Osteoblast (primary cell): ENCODE measurements around the gene DMBX1. TPM values are rescaled to one million over a fixed set of nuclear protein-coding genes. Genes with fewer than 3 reads are reported as not detected.
A peak's percentile ranks its signal among the peaks of the same experiment; 100 is the strongest.

ENCODE experiments used
- DNase-seq: peaks from one replicate; pipeline ENCODE4 v3.0.0; 2011; ENCODE audit warnings: low spot score, mixed read lengths; ENCODE audit not compliant: insufficient read length; ENCODE audit errors: missing footprints
- H2AFZ ChIP-seq: 2 replicates; pipeline ENCODE4 v1.6.0; 2011; ENCODE audit warnings: mild to moderate bottlenecking, low read length
- H3K27ac ChIP-seq: 2 replicates; pipeline ENCODE4 v1.5.1; 2011; ENCODE audit warnings: mild to moderate bottlenecking, low read depth, low read length, moderate library complexity
- H3K27me3 ChIP-seq: 2 replicates; pipeline ENCODE4 v1.6.0; 2012; ENCODE audit warnings: mild to moderate bottlenecking, control low read depth, inconsistent platforms, low read length, moderate library complexity; ENCODE audit not compliant: insufficient read depth
- H3K36me3 ChIP-seq: 2 replicates; pipeline ENCODE4 v1.5.1; 2011; ENCODE audit warnings: mild to moderate bottlenecking, low read length, control low read depth, moderate library complexity; ENCODE audit not compliant: insufficient read depth
- H3K4me1 ChIP-seq: 2 replicates; pipeline ENCODE4 v1.5.1; 2011; ENCODE audit warnings: mild to moderate bottlenecking, low read length, control low read depth, moderate library complexity; ENCODE audit not compliant: insufficient read depth
- H3K4me2 ChIP-seq: 2 replicates; pipeline ENCODE4 v1.6.0; 2011; ENCODE audit warnings: mild to moderate bottlenecking, low read length; ENCODE audit not compliant: insufficient read depth
- H3K4me3 ChIP-seq: fragments of 200-600 bp; sonication (generic); 3 replicates; pipeline ENCODE4 v1.5.1; 2012; ENCODE audit warnings: mild to moderate bottlenecking, low read length, inconsistent platforms; ENCODE audit not compliant: insufficient read depth
- H3K79me2 ChIP-seq: 2 replicates; pipeline ENCODE4 v1.6.0; 2012; ENCODE audit warnings: mild to moderate bottlenecking, low read length, control low read depth, inconsistent platforms; ENCODE audit not compliant: insufficient read depth
- H3K9me3 ChIP-seq: 2 replicates; pipeline ENCODE4 v1.5.1; 2011; ENCODE audit warnings: low read depth, low read length, control low read depth
- H4K20me1 ChIP-seq: 2 replicates; pipeline ENCODE4 v1.6.0; 2012; ENCODE audit warnings: mild to moderate bottlenecking, low read length, control low read depth; ENCODE audit not compliant: insufficient read depth
- total RNA-seq: library from RNA; depleted of rRNA; stranded (reverse); fragments of >200 nt; gene quantifications from 2 replicates; pipeline ENCODE4 v1.2.3, GENCODE V29; 2012
- TF ChIP-seq, protein P1 (sequence below): IDR thresholded peaks from 2 replicates; pipeline ENCODE4 v1.5.1; 2011; ENCODE audit warnings: mild to moderate bottlenecking, low read depth, low read length, moderate library complexity; ENCODE audit errors: extremely low read depth

The DMBX1 gene
- total RNA-seq, 1 donor = not detected

DNA sequence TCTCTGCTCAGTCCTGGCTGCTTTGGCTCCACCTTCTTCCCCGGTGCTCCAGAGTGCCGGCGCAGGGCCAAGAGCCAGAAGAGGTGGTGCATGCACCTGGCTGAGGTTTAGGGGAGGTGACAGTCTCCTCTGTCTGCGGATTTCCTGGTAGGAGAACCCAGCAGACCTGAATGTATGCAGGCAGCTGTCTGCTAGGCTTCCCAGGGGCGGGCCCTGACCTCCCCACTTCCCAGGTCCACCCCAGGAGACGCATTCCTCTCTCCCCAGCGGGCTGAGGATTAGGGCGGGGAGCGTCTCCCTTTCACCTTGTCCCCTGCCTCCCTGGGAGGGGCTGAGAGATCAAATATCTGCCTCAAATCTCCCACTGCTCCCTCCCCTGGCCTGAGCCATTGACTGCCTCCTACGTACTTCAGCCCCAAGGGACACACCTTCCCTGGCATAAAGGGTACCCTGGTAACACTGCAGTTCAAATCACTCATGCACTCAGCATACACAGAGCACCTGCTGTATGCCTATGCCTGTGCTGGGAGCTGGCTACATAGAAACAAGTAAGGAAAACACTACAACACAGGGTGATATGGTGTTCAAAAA is 27.5 kb downstream of the DMBX1 start:
- H2AFZ ChIP-seq = no peak overlapping the region
- H3K36me3 ChIP-seq = no peaks in the 10 kb centered on the region
- TF ChIP-seq, protein P1, sequence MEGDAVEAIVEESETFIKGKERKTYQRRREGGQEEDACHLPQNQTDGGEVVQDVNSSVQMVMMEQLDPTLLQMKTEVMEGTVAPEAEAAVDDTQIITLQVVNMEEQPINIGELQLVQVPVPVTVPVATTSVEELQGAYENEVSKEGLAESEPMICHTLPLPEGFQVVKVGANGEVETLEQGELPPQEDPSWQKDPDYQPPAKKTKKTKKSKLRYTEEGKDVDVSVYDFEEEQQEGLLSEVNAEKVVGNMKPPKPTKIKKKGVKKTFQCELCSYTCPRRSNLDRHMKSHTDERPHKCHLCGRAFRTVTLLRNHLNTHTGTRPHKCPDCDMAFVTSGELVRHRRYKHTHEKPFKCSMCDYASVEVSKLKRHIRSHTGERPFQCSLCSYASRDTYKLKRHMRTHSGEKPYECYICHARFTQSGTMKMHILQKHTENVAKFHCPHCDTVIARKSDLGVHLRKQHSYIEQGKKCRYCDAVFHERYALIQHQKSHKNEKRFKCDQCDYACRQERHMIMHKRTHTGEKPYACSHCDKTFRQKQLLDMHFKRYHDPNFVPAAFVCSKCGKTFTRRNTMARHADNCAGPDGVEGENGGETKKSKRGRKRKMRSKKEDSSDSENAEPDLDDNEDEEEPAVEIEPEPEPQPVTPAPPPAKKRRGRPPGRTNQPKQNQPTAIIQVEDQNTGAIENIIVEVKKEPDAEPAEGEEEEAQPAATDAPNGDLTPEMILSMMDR = no peak
- H3K9me3 ChIP-seq = no peaks in the 10 kb centered on the region
- peaks cover 12% of the 10 kb centered on the region for H3K27me3 ChIP-seq
- H3K79me2 ChIP-seq = no peaks in the 10 kb centered on the region
- H3K4me3 ChIP-seq = no peak overlapping the region
- no peaks in the 10 kb centered on the region for H4K20me1 ChIP-seq
- H3K4me2 ChIP-seq = no peak overlapping the region
- no peak for DNase-seq
- no peak overlapping the region for H3K27ac ChIP-seq
- peaks cover 20% of the 10 kb centered on the region for H3K4me1 ChIP-seq

DNA sequence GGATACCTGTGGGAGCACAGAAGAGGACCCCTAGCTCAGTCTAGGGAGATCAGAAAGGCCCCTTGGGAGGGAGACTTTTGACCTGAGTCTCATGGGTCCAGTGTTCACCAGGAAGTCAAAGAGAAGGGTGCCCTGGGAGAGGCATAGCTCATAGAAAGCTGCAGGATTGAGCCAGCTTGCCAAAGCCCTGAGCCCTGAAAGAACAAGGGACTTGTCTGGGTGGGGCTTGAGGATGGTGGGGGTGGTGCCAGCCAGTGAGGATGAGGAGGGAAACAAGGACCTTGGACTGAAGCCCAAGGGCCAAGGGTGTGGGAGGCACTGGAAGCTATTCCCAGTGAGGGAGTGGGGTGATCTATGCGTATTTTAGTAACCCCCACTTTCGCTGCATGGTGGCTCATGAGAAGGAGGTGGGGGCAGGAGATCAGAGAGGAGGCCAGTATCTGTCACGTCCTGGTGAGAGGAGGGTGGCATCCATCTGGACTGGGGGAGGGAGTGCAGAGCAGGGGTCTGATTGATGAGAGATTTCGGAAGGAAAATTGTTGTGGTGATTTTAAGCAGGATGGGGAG is 28.4 kb downstream of the DMBX1 start:
- TF ChIP-seq, protein P1 = no peak
- H3K27me3 ChIP-seq = peaks cover 11% of the 10 kb centered on the region
- no peaks in the 10 kb centered on the region for H3K36me3 ChIP-seq
- H2AFZ ChIP-seq = no peak overlapping the region
- no peaks in the 10 kb centered on the region for H4K20me1 ChIP-seq
- H3K4me3 ChIP-seq = no peak overlapping the region
- H3K4me1 ChIP-seq = peaks cover 28% of the 10 kb centered on the region
- H3K4me2 ChIP-seq = no peak overlapping the region
- no peak overlapping the region for H3K27ac ChIP-seq
- no peak for DNase-seq
- no peaks in the 10 kb centered on the region for H3K79me2 ChIP-seq
- H3K9me3 ChIP-seq = no peaks in the 10 kb centered on the region

DNA sequence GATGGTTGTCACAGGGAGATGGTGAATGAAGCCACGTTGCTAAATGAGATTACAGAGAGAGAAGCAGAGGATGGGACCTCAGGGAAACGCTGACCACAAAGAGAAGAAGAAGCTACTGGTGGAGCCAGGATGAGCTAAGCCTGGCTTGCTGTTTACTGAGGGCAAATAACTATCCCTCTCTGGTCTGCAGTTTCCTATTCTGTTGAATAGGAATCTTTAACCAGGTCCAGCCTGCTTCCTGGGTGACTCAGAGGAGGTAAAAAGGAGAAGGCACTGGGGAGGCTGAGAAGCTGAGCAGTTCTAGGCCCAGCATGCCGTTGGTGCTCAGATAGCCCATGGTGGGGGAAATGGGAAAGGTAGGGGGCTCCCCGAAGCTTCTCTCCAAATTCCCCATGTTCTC is 29.6 kb downstream of the DMBX1 start:
- DNase-seq = peak; percentile 81
- peaks cover 29% of the 10 kb centered on the region for H3K4me1 ChIP-seq
- no peak overlapping the region for H3K27ac ChIP-seq

More for the DNA sequence above, 29.6 kb downstream of the DMBX1 start:
- Histone ChIP-seq H3K79me2 (no peaks in the 10 kb centered on the region), H2AFZ (no peak overlapping the region), H3K9me3 (no peaks in the 10 kb centered on the region), H3K4me3 (no peak overlapping the region), H3K4me2 (no peak overlapping the region), H3K27me3 (peaks cover 8% of the 10 kb centered on the region), H4K20me1 (no peaks in the 10 kb centered on the region), H3K36me3 (no peaks in the 10 kb centered on the region)
- TF ChIP-seq, protein P1 = no peak
